Activated CD4-positive, CD25-positive, alpha-beta regulatory T cell treated with anti-CD3 and anti-CD28 coated beads, Interleukin-2, amount 50 U/mL, for 24 hours (primary cell): ENCODE measurements around the gene PDE4D.
A peak's percentile ranks its signal among the peaks of the same experiment; 100 is the strongest.
"Not testable (repeated sequence)": the region's sequence is repeated elsewhere in the genome, so short reads cannot be mapped to it uniquely, and the experiment has no call there.

ENCODE experiments used
- ATAC-seq, 2 donors: fragments of 150-1000 bp; cut with Tn5 transposase; one replicate each; pipeline ENCODE4 v1.10.0; 2021; ENCODE audit warnings: mild to moderate bottlenecking in 1 of 2, moderate library complexity in 1 of 2

Gene PDE4D

DNA sequence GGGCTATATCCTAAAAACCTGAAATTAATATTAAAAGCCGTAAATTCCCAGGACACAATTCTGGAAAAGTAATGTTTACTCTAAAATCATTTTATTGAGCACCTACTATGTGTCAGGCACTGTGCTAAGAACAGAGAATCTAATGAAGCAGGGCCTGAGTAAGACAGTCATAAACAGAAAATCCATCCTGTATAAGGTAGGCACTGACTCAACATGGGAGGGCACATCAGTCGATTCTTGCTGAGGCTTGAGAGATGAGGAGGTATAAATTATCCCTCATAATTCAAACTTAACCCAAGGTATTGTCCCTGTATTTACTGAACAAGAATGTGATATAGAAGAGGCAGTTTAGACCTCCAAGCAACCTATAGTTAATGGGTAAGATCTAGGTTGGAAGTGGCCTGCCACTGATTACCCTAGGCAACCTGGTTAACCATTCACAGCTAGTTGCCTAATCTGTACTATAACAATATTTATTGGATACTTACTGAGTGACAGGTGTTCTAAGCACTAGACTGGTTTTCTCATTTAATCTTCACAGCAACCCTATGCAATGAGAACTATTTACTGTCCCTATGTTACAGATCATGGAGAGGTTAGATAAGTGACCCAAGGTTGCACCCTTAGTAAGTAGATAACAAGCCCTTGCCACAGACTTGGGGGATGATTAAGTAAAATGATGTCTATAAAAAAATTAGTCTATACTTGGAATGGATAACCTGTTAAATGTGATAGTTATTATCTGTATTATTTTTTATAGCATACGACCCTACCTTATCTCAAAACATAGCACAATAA is 317.7 kb downstream of the PDE4D start:
- ATAC-seq = no peak

DNA sequence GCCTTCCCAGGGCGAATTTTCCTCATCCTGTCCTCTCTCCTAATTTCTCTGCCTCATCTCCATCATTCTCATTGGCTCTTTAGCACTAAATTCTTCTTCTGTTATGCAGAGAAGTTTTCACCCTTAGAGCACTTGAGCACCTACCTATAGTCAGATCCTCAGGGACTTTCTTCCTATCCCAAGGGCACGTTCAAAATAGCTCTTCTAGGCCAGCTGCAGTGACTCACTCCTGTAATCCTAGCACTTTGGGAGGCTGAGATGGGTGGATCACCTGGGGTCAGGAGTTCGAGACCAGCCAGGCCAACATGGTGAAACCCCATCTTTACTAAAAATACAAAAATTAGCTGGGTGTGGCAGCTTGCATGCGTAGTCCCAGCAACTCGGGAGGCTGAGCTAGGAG is 320.0 kb downstream of the PDE4D start:
- not testable (repeated sequence) for ATAC-seq

DNA sequence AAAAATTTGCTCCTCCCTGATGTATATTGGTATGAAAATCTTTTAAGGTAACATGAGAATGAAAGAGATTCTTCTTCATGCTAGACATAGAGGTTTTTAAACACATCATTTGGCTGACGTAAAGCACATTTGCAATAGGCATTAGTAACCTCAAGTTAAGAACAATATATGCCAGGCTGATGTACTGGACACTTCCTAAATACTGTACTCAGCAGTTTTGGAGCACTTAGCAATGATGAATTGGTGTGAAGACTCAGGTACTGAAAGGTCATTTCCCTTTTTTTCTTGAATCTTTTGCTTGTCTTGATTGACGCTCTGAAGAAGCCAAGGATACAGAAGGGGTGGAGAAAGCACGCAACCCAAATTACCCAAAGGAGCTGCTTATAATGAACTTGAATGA is 322.5 kb downstream of the PDE4D start:
- ATAC-seq = no peak

DNA sequence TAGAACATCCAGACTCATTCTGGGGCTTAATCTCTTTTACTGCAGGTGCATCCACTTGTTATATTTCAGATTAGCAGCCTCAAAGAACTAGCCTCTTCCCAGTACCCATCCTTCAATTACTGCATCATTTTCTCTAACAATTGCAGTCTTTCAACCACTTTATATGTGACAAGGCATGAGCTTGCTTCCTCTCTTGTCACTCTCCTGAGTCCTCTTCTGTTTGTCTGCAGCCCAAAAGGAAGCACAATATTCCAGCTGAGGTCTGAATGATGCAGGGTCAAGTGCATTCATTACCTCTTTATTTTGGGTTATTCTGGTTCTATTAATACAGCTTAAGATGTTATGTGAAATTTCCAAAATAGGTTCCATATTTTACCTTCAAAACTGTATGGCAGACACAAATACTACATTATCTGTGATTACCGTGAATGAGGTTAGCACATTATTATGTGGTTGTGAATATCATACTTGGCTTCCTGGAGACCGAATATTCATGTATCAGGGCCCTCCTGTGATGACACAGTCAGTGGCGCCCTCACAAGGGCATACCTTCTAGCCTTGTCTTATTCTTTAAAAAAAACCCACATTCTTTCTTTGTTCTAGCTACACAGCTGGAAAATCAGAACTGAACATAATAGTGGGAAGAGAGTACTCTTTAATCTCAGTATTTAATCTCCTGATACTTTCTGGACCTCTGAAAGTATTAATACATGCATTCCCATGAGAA is 323.8 kb downstream of the PDE4D start:
- ATAC-seq = no peak

DNA sequence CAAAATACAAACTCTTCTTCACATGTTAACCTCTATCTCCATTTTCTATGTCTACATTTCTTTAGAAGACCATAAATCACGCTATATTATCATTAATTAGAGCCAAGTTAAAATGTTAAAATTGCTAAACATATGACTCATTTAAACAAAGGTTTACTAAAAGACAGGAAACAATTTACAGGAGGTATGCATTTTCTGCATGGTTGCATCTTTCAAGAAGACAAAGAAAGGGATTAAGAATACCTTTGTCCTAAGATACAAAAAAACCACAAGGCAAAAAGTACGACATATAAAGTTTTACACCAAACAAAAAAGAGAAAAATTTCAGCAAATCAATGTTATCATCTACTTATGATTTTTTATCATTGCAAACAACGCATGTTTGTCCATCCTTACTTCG is 324.4 kb downstream of the PDE4D start:
- no peak for ATAC-seq

DNA sequence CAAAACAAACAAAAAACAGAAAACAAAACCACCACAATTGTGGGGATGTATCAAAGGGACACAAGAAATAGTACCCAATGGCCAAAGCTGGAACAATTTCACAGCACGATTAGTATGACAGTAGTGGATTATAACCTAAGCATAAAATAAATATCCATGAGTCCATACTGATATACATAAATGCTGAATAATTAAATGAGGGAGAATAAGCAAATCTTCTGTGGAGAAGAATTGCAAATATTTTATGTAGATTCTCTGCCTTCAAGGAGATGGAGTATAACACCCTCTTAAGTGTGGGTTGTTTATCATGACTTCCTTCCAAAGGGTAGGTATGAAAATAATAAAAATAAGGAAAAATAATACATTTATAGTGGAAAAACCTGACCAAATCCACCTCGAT is 325.4 kb downstream of the PDE4D start:
- ATAC-seq = no peak

DNA sequence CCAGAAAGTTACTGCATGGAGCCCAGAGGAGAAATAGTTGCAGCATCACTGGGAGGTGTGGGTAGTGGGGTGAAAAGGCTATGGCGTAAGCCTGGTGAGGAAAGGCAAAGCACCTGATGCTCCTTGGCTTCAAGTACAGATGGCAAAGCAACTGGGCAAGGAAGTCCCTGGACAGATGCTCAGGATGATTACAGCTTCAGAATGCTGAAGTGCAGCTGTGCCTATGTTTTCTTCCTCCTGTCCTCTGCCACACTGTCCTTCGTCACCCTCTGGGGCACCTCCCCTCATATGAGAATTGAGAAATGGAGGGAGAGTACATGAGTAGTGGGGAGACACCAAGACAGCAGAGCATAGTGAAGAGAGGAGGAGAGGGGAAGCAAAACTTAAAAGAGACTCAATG is 328.0 kb downstream of the PDE4D start:
- no peak for ATAC-seq

DNA sequence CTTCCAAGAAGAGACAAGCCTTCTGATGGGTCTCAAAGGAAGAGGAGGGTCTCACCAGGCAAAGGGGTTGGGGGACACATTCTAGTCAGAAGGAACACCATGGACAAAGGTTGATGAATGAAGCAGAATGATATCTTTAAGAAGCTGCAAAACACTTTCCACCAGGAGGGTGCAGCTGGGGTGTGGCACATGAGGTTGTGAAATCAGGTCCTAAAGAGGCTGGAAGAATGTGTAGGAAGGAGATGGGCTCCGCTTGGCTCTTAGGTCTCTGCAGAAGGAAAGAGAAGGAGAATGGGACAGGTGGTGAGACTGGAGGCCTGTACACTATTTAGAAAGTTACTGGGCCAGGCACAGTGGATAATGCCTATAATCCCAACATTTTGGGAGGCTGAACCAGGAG is 328.6 kb downstream of the PDE4D start:
- no peak for ATAC-seq

DNA sequence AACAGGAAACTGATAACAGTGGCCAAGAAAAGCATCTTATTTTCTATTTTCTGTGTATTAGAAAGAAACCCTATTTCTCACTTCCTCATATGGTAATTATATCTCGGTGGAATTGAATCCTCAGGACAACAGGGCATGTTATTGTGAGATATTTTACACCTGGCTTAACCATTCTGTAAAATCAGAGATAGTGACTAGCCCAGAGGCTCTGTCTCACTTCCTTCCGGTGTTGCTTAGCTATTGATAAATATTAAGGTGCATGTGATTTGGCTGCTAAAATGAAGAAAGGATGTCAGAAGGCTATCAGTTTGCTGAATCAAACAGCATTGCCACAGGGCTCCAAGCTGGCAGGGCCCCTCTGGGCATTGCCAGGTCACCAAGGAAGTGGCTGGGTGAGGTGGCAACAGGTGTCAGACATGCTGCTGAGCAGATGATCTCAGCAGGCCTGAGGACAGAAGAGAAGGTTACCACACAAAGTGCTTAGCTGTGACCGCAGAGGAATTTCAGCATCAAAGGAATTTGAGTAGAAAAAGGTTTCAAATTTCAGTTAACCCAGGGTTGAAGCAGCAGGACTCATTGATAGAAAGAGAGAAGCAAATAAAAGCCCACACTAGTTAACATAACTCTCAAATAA is 330.7 kb downstream of the PDE4D start:
- ATAC-seq = peak; percentile 35 to 74

DNA sequence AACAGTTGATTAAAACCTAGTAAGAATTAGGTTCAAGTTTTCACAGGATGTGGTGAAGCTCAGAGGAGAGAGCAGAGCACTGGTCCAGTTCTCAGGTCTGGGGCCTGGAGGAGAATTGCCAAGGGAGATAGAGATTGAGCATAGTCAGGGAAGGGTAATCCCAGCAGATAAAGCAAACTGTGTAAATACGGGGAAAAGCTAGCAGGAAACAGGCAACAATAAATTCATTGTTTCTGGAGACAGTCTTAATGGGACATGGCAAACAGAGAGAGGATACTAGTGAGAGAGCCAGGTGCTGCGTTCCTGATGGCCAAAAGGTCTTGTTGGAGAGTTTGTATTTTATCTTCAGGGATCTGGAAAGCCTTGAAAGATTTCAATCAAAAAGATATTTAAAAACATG is 333.0 kb downstream of the PDE4D start:
- no peak for ATAC-seq

DNA sequence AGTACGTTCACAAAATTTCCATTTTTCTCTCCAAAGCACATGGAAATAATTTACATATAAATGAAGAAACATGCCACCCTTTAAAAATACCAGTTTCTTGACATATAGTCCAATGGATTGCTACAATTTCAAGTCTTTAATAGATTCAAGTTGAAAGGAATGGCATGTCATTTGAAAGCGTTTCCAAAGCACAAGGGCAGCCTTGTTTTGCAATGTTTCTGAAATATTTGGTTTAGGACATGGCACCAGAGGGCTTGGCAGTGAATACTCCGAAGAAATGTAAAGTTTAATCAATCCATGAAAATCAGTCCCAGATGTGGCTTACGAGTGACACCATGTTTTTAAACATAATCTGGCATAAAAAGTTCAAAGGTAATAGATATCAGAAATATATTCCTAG is 333.7 kb downstream of the PDE4D start:
- no peak for ATAC-seq

DNA sequence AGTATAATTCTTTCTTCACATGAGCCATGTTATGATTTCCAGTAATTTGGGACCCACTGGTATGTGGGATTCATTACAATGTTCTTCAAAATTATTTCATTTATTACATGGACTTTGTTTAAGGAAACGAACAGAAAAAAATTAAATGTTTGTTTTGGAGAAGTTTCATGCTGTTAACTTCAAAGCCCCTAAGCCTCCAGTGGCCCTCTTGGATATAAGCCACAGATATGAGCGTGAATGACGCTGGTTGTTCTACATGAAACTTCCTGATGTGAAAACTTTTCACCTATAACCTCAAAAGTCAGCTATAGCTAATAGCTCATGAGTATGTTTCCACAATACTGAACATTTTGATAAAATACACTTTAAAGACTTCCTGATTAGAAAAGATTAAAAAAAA is 334.2 kb downstream of the PDE4D start:
- ATAC-seq = no peak

DNA sequence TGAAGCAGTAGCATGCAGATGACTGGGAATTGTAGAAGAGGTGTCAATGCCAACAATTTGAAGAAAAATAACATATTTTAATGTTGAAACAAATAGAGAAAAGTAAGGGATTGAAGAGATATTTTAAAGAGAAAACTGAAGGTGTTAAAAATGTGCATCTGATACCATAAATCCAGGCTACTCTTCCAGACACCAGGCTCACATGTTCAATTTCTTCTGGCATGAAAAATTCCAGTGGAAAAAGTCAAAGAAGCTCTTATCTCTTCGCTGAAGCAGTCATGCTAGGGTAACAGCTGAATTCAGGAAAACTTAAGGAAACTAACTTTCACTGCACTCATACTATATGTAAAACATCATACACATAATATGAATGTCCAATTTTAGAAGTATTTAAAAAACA is 335.0 kb downstream of the PDE4D start:
- no peak for ATAC-seq

DNA sequence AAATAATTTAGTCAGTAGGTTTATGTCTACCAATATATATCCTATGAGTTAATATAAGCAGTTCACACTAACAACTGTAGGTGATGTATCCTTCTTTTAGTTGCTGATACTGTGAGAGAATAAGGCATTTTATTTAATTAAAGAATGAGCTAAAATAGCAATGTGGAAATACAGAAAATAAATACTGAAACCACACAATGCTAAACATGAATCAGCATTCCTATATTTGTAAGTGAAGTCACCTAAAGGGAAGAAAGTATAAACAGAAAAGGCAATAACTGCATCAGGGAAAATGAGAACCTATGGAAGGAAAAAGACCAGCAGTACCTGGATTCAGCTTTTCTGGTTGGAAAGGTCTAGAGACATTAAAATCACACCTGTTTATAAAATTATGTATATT is 336.0 kb downstream of the PDE4D start:
- no peak for ATAC-seq

DNA sequence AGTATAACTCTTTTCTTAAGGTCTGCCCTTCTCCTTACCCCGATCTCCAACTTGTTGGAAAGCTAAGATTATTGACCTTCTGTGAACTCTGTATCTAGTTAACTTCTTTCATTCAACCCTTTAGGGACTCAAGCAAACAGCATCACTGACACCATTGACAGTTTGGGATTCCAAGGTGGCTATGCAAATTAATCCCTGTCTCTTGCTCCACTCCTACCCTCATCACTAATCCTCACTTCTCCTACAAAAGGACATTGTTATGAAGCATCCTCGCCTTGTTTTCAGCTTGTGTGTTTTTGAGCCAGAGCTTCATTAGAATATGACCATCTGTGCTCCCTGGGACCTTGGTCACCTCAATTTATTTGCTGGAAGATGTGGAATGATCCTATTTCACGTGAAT is 337.9 kb downstream of the PDE4D start:
- ATAC-seq = no peak

DNA sequence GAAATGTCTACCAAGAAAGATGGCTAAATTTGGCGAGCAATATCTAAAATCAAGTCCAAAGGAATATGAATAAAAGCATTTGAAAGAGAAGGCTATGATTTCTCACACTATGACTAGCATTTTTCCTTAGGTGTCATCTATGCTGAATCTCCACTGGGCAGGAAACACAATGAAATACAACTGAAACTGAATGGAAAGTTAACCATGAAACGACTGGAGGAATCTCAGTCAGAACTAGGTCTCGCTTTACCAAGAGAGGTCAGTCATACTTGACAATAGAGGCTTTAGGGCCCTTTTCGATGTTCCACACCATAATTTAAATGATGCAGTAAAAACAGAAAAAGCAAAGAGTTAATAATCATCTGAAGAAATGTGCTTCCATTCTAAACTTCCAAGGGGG is 339.0 kb downstream of the PDE4D start:
- ATAC-seq = no peak

DNA sequence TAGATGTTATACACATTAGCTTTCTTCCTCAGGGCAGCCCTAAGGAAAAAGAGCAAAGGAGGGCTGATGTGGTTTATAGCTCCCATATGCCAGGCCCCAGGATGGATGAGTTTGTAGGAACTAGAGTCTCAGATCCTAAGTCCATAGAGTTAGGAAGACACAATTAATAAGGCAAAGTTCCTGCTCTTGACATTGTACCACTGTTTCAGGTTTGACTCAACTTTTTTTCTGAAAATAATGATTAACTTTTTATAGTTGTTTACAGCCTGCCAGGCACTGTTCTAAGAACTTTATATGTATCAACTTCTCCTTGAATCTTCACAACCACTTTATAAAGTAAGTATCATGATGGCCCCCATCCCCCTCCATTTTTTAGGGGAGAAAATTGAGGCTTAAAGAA is 339.5 kb downstream of the PDE4D start:
- no peak for ATAC-seq

DNA sequence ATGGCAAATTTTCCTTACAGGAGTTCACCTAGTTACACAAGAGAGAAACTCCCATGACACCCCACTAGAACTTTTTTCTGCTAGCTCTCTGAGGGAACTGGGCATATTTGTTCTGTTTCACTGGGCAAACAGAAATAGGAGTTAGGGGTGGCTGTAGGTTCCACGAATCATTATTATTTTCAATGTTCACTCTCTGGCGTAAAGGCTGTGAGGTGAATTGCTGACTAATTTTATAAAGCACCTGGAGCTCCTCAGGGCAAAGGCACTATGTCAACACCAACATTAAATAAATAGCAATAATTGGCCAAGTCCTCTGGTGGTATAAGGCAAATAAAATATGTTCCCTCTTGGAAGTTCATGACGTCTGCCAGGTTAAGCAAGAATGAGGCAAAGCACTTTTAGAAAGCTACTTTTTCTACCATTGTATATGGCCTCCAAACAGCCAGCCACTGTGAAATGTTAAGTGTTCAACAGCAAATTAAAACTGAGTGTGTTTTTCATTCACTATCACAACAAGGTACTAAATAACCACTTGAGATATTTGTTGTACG is 344.6 kb downstream of the PDE4D start:
- no peak for ATAC-seq

DNA sequence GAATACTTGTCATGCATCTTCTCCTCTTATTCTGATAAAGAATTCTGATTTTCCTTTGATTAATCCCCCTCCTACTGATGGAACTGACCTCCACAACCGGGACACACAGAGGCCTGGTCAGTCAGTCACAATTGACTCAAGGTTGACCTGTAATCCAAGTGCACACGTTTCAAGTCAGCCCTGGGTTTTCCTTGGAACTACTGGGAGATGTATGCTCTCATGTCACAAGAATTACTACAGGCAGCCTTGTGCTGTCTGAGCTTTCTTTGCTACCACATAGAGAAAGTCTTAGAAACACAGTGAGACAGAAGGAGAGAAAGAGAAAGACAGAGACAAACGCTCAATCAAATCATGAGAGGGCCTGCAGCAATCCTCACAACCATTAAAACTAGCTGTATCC is 345.8 kb downstream of the PDE4D start:
- ATAC-seq = no peak

DNA sequence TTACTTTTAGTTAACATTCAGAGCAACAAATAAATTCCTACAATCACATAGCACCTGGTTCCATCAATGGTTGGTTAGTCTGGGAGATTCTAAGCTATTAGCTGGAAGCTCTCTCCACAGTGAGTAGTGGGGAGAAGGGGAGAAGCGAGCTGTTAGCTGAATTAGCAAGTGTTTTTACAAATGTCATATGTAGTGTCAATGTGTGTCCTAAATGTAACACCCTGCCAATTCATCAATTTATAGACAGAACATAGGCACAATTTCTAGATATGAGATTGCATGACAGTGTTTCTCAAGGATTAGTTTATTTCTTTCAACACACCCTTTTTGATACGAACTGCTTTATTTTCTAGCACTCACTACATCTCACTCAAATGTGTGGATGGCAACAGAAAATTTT is 349.0 kb downstream of the PDE4D start:
- ATAC-seq = no peak

DNA sequence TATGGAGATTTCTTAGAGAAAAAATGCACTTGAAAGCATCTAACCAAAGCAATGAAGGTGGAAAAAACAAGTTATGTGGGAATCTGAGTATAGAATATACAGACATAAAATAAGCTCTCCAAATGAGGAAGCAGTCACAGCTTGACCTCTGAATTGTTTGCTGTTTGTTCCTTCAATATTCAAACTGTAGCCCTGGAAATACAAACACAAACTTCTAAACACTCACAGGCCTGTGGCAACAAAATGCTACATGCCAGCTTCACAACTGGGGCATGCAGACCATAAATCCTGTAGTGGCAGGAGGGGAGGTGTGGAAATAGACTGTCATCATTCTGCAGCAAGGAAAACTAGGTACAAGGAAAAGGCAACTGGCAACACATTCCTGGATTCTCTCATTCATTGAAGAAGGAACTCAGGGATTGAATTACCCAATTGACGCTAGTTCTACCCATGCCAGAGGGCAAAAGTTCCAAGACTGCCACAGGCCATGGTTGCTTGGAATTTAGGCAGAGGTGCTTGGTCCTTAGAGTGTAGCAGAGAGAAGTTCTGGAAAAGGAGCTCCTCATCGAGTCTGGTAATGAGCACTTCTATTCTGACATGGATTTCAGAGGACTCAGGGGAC is 349.6 kb downstream of the PDE4D start:
- ATAC-seq = no peak

DNA sequence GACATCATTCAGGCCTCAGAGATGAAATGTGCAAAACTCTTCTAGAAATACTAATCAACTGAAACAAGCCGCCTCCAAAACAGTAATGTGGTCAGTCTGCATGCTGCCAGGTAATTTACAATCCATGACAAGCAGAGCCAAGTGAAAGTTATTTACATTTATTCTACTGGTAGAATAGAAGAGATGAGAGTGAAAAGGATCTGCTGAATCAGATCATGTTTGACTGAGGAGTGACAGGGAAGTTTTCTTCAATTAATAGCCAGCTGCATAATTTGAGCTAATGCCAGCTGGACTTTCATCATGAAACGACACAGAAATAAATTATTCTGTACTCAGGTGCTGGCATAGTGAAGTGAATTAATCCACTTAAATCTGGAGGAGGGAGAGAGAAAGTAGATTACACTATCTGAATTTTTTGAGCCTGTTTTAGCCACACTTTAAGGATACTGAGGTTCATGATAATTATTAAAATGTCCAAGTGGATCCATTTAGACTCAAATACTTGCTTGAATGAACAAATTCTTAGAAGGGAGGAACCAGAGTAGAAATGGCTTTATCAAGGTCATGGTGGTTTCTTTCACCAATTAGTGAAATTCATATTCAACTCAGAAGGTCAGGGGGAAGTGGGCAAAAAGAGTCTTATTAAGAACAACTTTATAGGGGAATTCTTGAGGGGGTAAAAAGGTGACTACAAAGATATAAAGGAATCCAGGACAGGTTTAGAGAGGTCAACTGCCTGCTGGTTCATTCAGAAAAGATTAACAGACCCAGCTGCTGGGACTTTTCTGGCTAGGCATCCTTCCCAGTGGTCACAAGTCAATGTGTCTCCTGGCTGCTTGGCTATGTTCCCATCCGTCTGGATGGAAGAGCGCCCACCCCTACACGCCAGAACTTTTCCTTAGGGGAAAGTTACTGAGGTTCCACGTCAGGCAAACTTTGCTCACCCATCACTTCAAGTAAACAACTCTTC is 350.4 kb downstream of the PDE4D start:
- ATAC-seq = no peak
